ENCODE results near the gene VSTM1.

GRCh38 chr19:54009440-54009839 is 54.3 kb downstream of the VSTM1 start:
- TF ChIP-seq, protein P1, sequence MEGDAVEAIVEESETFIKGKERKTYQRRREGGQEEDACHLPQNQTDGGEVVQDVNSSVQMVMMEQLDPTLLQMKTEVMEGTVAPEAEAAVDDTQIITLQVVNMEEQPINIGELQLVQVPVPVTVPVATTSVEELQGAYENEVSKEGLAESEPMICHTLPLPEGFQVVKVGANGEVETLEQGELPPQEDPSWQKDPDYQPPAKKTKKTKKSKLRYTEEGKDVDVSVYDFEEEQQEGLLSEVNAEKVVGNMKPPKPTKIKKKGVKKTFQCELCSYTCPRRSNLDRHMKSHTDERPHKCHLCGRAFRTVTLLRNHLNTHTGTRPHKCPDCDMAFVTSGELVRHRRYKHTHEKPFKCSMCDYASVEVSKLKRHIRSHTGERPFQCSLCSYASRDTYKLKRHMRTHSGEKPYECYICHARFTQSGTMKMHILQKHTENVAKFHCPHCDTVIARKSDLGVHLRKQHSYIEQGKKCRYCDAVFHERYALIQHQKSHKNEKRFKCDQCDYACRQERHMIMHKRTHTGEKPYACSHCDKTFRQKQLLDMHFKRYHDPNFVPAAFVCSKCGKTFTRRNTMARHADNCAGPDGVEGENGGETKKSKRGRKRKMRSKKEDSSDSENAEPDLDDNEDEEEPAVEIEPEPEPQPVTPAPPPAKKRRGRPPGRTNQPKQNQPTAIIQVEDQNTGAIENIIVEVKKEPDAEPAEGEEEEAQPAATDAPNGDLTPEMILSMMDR (IDR thresholded peaks at IDR 0.05; ENCODE audit: poor library complexity): no peak
- TF ChIP-seq EZH2phosphoT487 (IDR thresholded peaks at IDR 0.05; ENCODE audit: low read depth, severe bottlenecking, unreplicated experiment): no peak

Measured in hepatocyte (in vitro differentiated cells).